HTR-8/SVneo (cell line): ENCODE measurements around the gene HPS5.
"Not testable (repeated sequence)": the region's sequence is repeated elsewhere in the genome, so short reads cannot be mapped to it uniquely, and the experiment has no call there.

Experiments used
- DNase-seq: peaks from one replicate; pipeline ENCODE4 v3.0.0; 2011; ENCODE audit warnings: low spot score, mixed read lengths; ENCODE audit not compliant: insufficient read length
- FAIRE-seq: peaks from 2 replicates; lab custom pipeline; 2011; peaks lifted over from hg19 to GRCh38; lab: Jason Lieb, UNC

The HPS5 gene

GRCh38 chr11:18277565-18278271, 44.2 kb downstream of the HPS5 start:
- no peak for FAIRE-seq
- DNase-seq, result no peak

GRCh38 chr11:18271206-18271605, 50.7 kb downstream of the HPS5 start:
- DNase-seq, result no peak
- FAIRE-seq, result no peak

GRCh38 chr11:18270102-18270501, 51.8 kb downstream of the HPS5 start:
- no peak for FAIRE-seq
- no peak for DNase-seq

GRCh38 chr11:18269252-18269651, 52.7 kb downstream of the HPS5 start:
- not testable (repeated sequence) for FAIRE-seq, DNase-seq

DNA sequence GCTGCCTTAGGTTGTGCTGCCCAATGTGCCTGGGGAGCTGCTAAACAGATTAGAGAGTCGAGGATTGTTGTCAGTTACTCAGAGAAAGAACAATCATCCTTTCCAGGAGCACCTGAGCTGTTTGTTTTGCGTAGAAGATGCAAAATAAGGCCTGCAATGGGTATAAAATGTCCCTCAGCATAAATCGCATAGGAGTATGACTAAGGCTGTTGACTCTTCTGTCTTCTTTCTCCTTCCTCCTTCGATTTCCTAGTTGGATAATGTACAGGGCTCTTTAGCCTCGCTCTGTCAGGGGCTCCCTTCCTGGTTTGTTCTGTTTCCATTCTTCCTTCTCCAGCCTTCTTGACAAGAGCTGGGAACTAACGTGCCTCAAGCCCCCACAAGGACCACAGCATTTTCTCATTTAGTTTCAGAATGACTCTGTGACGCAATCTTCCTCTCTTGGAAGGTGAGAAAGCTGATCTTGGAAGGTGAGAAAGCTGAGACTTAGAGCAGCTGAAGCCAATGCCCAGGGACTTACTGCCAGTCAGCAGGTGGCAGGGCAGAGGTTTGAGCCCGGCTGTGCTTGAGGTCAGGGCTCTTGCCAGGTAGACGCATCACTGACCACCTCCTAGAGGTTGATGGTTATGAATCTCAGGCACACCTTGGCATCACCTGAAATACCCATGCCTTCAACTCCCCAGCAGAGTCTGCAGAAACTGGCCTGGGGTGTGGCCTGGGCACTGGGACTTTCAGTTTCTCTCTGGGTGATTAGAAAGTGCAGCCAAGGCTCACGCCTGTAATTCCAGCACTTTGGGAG, 54.4 kb downstream of the HPS5 start:
- not testable (repeated sequence) for FAIRE-seq, DNase-seq

DNA sequence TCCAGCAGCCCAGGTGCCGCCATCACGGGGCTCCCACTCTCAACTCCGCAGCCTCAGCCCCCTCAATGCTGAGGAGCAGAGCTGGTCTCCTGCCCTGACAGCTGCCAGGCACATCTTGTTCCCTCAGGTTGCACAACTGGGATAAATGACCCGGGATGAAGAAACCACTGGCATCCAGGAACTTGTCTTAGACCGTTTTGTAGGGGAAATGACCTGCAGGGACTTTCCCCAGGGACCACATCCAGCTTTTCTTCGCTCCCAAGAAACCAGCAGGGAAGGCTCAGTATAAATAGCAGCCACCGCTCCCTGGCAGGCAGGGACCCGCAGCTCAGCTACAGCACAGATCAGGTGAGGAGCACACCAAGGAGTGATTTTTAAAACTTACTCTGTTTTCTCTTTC, 56.0 kb downstream of the HPS5 start, which contains the start of gene SAA1:
SAA1 (plus strand) TSS at position 316 of the 400 bp plus-strand sequence. CDS start 624 bp downstream, outside the sequence.
- FAIRE-seq, result no peak
- DNase-seq, result no peak

DNA sequence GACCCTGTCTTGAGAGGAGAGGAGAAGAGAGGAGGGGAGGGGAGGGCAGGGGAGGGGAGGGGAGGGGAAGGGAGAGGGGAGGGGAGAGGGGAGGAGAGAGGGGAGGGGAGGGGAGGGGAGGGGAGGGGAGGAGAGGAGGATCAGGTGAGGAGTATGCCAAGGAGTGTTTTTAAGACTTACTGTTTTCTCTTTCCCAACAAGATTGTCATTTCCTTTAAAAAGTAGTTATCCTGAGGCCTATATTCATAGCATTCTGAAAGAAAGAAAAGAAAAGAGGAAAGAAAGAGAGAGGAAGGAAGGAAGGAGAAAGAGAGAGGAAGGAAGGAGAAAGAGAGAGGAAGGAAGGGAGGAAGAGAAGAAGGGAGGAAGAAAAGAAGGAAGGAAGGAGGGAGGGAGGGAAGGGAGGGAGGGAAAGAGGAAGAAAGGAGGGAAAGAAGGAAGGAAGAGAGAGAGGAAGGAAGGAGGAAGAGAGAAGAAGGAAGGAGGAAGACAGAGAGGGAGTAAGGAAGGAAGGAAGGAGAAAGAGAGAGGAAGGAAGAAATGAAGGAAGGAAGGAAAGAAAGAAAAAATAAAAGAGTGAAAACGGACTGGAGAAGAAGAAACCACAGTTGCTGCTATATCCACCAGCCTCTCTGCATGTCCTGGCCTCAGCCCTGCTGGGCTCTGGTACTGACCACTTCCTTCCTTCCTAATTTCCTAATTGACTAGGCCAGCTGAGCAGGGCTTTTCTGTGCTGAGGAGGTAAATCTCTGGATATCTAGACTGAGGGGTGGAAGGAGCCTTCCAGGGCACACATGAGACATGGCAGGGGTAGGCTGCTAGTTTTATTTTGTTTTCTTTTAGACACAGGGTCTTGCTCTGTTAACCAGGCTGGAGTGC, 57.0 kb downstream of the HPS5 start:
- DNase-seq, result no peak
- no peak for FAIRE-seq

GRCh38 chr11:18264035-18264434, 57.9 kb downstream of the HPS5 start:
- DNase-seq (no peak), FAIRE-seq (no peak)

GRCh38 chr11:18262681-18263350, 59.1 kb downstream of the HPS5 start:
- DNase-seq, result not testable (repeated sequence)

GRCh38 chr11:18261721-18262120, 60.2 kb downstream of the HPS5 start:
- FAIRE-seq (no peak), DNase-seq (no peak)

More at GRCh38 chr11:18262681-18263350, 59.1 kb downstream of the HPS5 start:
- FAIRE-seq, result not testable (repeated sequence)

GRCh38 chr11:18259259-18259658, 62.7 kb downstream of the HPS5 start:
- no peak for DNase-seq
- FAIRE-seq, result no peak

- DNase-seq, result no peak
- no peak for FAIRE-seq
Observed at GRCh38 chr11:18254781-18255361, 67.1 kb downstream of the HPS5 start.

DNA sequence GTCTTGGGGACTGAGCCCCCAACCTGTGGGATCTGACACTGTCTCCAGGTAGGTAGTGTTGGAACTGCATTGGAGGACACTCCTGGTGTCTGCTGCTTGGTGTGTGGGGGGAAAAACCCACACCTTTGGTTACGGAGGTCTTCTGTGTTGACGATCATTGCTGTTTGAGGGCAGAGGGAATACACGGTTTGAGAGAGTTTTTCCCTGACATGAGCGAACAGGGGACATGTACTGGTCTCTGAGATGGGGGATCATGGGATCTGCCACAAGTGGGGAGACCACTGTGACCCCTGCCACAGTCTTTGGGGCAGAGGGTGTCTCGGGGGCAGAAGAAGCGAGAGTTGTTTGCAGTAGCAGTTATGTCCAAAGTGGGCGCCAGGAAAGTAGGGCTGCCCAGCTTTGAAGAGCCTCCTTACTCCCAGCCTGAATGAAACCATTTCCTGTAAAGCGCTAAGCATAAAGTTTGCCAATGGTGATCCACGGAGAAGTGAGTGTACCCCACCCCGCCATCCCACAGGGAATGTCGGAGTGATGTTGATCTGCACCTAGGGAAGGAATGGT, 68.1 kb downstream of the HPS5 start:
- FAIRE-seq (no peak), DNase-seq (no peak)

- FAIRE-seq, result no peak
- DNase-seq, result no peak
Observed at GRCh38 chr11:18253233-18253632, 68.7 kb downstream of the HPS5 start.

GRCh38 chr11:18248561-18248960, 73.4 kb downstream of the HPS5 start, which contains the start of gene SAA2:
TSS of gene SAA2 (minus strand) at chr11:18248668. CDS start at chr11:18248011, 657 bp downstream.
- DNase-seq, result no peak
- FAIRE-seq, result no peak

DNA sequence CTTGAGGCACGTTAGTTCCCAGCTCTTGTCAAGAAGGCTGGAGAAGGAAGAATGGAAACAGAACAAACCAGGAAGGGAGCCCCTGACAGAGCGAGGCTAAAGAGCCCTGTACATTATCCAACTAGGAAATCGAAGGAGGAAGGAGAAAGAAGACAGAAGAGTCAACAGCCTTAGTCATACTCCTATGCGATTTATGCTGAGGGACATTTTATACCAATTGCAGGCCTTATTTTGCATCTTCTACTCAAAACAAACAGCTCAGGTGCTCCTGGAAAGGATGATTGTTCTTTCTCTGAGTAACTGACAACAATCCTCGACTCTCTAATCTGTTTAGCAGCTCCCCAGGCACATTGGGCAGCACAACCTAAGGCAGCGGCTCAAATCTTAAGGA, 74.8 kb downstream of the HPS5 start:
- not testable (repeated sequence) for DNase-seq, FAIRE-seq

GRCh38 chr11:18246379-18247190, 75.4 kb downstream of the HPS5 start:
- DNase-seq, FAIRE-seq: not testable (repeated sequence)

- no peak for FAIRE-seq
- DNase-seq, result no peak
Observed at GRCh38 chr11:18245396-18245795, 76.5 kb downstream of the HPS5 start.
